SHP77 (cell line): ENCODE measurements around the gene ABCB10.
"Not testable (repeated sequence)": the region's sequence is repeated elsewhere in the genome, so short reads cannot be mapped to it uniquely, and the experiment has no call there.

ENCODE experiments used
- DNase-seq, 2 experiments: peaks; one replicate each; lab custom pipeline; 2025; lab: John Stamatoyannopoulos, UW

The ABCB10 gene

DNA sequence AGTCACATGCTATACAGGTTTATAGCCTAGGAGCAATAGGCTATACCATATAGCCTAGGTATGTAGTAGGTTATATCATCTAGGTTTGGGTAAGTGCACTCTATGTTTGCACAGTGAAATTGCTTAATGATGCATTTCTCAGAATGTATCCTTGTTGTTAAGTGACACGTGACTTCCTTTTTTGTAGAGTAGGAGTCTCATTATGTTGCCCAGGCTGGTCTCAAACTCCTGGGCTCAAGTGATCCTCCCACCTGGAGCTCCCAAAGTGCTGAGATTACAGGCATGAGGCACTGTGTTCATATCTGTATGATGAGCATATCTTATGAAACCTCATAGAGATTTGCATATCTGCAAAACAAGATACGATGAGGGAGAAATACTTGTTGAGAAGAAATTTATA is 13.8 kb upstream of the ABCB10 start:
- no peak for DNase-seq

DNA sequence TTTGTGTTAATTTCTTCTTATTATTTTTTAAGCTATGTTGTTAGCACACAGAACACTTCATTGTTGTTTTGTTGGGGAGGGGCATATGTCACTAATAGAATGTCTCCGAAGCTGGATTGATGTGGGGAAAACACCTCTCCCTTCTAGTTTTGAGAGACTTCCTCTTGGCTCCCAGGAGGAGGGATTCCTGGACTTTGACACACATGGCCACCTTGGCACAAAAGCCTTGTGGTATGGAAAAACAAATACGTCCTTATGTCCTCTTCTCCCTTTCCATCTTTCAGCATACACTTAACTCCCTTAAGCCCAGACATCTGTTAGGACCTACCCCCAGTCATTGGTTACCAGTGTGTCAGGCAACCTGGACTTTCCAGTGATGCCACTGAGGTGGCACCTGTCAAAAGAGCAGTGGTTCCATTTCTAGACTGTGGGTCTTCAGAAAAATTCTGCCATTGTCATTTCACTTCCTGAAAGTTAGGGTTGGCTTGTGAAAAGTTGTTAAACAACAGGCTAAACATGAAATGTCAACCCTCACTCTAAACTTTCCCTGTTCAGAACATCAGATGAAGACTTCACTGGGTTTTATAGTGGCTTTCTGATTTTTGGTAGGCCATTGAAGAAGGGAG is 12.5 kb upstream of the ABCB10 start:
- DNase-seq = no peak

GRCh38 chr1:229570305-229570704 is 11.8 kb upstream of the ABCB10 start:
- no peak for DNase-seq

DNA sequence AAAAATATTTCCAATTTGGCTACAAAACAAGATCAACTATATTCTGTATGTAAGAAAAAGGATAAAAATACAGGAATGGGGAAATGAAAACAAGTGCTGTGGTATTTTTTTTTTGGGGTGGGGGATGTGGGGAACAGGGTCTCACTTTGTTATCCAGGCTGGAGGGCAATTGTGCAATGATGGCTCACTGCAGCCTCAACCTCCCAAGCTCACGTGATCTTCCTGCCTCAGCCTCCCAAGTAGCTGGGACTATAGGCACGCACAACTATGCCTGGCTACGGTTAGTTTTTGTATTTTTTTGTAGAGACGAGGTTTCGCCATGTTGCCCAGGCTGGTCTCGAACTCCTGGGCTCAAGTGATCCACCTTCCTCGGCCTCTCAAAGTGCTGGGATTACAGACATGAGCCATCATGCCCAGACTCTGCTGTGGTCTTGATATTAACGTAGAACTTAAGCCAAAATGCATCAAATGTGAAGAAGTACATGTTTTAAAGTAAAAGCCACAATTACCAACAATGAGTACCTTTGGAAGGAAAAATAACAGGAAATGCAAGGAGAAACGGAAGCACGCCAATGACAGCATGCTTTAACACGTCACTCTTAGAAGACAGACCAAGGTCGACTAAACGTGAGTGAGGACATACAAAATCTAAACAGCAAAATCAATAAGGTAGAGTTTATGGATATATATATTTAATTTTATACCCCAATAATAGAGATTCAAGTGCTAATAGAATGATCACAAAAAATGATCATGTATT is 8.8 kb upstream of the ABCB10 start:
- DNase-seq = no peak

DNA sequence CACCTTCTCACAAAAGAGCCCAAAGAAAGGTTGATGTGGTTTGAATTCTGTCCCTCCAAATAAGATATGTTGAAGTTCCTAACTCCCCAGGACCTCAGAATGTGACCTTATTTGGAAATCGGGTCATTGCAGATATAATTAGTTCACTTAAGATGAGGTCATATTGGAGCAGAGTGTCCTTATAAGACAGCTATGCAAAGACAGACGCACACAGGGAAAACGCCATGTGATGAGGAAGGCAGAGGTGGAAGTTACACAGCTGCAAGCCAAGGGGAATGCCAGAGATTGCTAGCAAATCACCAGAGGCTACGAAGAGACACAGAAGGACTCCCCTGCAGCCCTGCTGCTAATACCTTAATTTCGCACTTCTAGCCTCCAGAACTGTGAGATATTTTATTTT is 5.2 kb upstream of the ABCB10 start:
- no peak for DNase-seq

DNA sequence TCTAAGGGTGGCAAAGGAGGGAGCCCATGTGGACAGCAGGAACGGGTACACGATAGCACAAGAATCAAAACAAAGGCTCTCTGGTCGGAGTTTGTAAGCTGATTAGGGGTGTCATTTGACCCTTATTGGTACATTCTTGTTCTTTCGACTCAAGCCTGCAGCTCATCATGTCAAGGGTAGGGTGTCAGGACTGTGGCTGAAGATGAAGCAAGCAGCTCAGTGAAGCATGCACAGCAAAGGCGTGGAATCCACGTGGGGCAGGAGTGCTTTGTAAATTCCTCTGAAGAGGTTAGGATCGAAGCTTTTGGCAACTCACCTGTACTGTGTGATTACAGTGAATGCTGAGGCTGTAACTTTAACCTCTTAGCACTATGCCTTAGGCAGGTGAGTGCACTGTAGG is 4.7 kb upstream of the ABCB10 start:
- DNase-seq = peak in 1 of 2 experiments; percentile 4

GRCh38 chr1:229562686-229563085 is 4.2 kb upstream of the ABCB10 start:
- no peak for DNase-seq

- no peak for DNase-seq
These were observed 2.6 kb upstream of the ABCB10 start for GRCh38 chr1:229561141-229561540.

DNA sequence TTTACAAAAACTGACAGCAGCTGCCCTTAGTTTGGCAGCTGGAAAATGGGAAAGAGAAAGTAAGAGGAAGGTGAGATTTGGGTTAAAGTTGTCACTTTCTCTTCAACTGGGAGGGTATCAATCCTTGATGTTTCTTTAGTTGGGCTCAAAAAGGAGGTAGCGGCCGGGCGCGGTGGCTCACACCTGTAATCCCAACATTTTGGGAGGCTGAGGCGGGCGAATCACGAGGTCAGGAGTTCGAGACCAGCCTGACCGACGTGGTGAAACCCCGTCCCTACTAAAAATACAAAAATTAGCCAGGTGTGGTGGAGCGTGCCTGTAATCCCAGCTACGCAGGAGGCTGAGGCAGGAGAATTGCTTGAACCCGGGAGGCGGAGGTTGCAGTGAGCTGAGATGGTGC is 1.6 kb upstream of the ABCB10 start:
- not testable (repeated sequence) for DNase-seq

- DNase-seq = not testable (repeated sequence)
These were observed 862 bp upstream of the ABCB10 start for GRCh38 chr1:229559336-229559801.

DNA sequence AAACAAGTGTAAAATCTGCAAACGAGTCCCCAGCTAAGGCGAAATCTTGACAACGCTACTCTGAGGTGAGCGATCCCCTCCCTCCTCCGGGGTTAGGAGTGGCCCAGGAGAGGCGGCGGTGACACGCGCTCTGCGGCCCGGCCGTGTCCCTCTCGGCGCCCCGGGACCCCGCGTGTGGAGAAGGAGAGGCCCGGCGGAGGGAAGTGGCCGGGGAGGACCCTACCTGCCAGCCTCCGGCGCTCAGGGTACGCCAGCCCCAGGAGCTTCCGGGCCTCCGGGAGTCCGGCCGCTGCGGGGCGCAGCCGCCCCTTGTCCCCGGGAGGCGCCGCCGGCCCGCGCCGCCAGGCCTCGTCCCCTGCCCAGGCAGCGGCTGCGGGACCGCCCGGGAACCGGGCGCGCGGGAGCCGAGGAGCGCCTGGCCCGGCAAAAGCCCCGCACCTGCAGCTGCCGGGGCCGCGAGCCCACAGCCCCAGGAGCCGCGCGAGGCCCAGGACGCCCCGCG is 543 bp downstream of the ABCB10 start:
- peak in 1 of 2 experiments; percentile 35 for DNase-seq

DNA sequence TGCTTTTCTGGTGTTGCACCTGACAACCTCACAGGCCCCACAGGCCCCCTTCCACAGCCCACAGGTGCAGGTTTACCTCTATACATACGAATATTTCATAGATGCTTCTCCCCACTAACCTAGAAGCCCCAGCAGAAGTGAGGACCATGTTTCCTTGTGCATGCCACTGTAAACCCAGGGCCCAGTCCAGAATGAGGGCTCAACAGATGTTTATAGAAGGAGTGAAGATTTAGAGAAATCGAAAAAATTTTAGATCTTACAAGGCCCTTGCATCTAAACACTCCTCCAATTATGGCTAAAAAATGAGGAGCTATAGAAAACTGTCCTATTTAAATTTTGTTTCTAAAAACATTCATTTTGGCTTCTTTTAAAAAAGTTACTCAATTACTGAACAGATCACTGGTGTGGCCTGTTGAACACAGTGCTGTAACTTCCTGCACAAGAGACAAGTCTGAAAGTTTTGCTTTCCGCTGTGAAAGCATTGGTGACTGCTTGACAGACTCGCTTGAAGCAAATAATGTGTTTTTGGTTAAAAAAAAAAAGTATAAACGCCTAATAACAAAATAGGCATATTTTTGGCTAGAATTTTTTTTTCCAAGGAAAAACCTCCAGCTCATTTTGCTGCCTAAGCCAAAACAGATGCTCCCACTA is 1.2 kb downstream of the ABCB10 start:
- DNase-seq = no peak

GRCh38 chr1:229554886-229555621 is 3.5 kb downstream of the ABCB10 start:
- no peak for DNase-seq

DNA sequence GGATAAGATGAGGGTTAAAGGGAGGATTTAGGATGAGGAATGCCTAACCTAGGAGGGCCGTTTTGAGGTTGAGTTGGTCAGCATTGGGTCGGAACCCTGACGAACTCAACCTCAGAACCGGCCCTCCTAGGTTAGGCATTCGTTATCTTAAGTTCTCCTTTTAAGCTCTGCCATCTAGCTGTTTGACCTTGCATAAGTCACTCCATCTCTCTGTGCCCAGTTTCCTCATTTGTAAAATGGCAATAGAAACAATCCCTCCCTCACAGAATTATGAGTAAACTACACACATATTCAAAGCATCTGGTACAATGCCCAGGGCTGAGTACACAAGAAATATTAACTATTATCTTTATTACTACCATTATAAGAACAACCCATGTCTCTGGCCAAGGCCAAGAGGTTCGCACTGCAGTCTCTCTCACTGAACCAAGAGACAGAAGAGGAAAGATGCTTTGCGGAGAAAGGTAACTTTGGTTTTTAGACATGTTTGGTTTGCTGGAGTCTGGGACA is 4.8 kb downstream of the ABCB10 start:
- no peak for DNase-seq

DNA sequence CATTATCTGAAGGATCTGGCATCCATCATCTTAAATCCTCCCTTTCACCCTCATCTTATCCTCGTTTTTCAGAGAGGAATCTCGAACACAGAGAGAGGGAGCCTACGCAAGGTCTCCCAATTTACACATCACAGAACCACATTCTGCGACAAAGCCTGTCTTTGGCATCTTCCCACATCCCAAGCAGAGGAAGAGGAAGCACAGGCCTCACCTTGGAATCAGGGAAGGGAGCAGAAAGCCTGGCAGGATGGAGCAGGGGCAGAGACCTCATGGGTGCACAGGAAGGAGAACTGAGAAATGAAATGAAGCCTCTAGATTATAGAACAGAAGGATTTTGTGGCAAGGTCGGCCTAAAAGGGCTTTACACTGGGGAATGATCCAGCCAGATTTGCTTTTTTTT is 5.8 kb downstream of the ABCB10 start:
- DNase-seq = no peak

GRCh38 chr1:229550812-229551567 is 7.5 kb downstream of the ABCB10 start:
- no peak for DNase-seq

DNA sequence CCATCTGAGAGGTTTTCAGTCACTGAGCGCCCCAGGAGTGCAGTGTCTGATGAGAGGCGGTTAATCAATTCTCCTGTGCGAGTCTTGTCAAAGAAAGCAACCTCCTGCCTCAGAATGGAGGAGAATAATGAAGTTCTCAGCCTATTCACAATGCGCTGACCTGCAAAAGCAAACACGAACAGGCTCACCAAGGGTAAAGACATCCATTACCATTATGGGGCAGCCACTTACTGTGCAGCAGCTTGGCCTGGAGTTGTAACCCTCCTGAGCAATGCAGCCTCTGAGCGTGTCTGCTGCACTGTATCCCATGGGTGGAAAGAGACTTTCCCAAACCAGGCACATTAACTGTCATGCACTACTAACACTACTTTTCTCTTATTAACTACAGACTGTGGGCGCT is 11.0 kb downstream of the ABCB10 start:
- no peak for DNase-seq

DNA sequence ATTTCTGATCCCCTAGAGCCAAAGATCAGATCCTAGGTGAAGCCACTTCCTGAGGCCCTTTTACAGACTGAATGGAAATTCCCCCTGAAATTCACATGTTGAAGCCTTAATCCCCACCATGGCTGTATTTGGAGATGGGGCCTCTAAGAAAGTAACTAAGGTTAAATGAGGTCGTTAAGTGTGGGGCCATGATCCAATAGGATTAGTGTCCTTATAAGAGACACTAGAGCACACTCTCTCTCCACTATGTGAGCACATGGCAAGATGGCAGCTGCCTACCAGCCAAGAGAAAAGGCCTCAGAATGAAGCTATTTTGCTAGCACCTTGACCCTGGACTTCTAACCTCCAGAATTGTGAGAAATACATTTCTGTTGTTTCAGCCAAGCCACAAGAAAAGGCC is 13.9 kb downstream of the ABCB10 start:
- no peak for DNase-seq

DNA sequence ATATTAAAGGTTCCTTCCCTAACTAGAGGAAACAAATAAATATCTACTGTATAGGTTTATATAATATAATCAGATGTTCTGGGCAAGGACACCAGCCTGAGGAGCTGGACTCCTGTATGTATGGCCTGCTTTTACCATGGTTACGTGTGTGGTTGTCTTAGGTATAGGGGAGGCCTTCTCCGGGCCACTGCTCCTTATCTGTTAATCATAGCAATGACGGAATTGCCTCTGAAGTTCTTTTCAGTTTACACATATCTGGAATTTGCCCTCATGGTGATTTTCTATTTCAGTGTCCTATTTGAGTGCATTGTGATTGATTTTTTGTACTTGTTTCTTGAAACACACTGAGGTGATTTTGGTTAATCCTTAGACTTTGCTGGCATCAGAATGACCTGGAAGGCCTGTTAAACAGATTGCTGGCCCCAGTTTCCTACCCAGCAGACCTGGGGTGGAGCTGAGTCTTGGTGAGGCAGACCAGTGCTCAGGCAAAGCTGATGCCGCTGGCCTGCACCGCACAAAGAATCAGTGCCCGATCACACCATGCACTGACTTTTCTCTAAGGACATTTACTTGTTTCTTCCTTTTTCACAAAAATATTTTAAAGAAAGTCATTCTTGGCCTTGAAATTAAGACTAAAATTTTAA is 18.5 kb downstream of the ABCB10 start:
- DNase-seq = no peak

DNA sequence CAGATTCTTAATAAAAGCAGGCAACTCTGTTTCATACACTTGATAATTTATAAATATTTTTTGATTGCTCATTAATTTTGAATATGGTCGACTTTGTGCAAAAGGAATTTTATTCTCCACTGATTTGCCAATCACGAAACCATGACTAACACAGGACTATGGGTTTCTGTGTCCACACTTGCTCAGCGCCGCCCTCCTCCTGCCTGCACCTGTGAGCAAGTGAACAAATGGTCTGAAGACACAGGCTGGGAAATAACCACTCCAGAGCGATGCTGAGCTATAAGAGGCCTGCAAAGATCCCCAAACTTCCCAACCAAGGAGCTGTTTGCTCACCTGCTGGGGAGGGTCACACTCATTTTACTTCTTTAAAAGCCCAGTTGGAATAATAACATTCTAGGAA is 19.6 kb downstream of the ABCB10 start:
- DNase-seq = no peak

- DNase-seq = no peak
These were observed 20.6 kb downstream of the ABCB10 start for GRCh38 chr1:229537894-229538293.
